ENCODE data around the gene AIF1L. TPM values are rescaled to one million over a fixed set of nuclear protein-coding genes. Genes with fewer than 3 reads are reported as not detected.

AIF1L gene
- total and polyA plus RNA-seq, 2 of the 4 experiments (the other 2 are of a cell fraction) = 0.18 to 0.19 TPM

- Histone ChIP-seq H2BK120ac (ENCODE audit: low read depth, low read length) (no peak overlapping the region), H3K23ac (ENCODE audit: low read depth, low read length) (no peak overlapping the region), H3K9me1 (ENCODE audit: insufficient read depth, low read length) (no peaks in the 10 kb centered on the region), H3K9ac (ENCODE audit: low read depth, low read length) (no peak overlapping the region), H2BK20ac (ENCODE audit: low read depth, low read length) (no peak overlapping the region), H4K91ac (ENCODE audit: insufficient read depth, low read depth, low read length) (no peak overlapping the region), H3K4me3 (ENCODE audit: insufficient read depth, low read depth, low read length) (no peak overlapping the region), H3K18ac (ENCODE audit: low read depth, low read length) (no peak overlapping the region), H3K4me2 (ENCODE audit: low read depth, low read length) (no peak overlapping the region), H4K8ac (ENCODE audit: low read depth in 2 of 2, low read length in 2 of 2) (no peak overlapping the region), H2AK9ac (replicated peaks; ENCODE audit: low read depth, low read length, poor library complexity) (no peak overlapping the region), H3K27me3 (ENCODE audit: control insufficient read depth, insufficient read depth, low read length) (no peaks in the 10 kb centered on the region), H4K5ac (ENCODE audit: low read depth, low read length) (no peak overlapping the region), H3K14ac (replicated peaks; ENCODE audit: low read depth, low read length) (no peak overlapping the region), H3K79me1 (ENCODE audit: low read depth in 1 of 2, low read length in 2 of 2) (peaks cover 15 to 24% of the 10 kb centered on the region in 2 experiments), H2AK5ac (ENCODE audit: low read depth, low read length) (no peak overlapping the region), H3K36me3 (ENCODE audit: control insufficient read depth, insufficient read depth, low read length) (peaks cover 19% of the 10 kb centered on the region), H3K27ac (ENCODE audit: insufficient read depth, low read length) (no peak overlapping the region), H3K9me3 (ENCODE audit: control insufficient read depth, insufficient read depth, low read length) (no peaks in the 10 kb centered on the region), H3K4me1 (ENCODE audit: control insufficient read depth, insufficient read depth, low read length) (no peaks in the 10 kb centered on the region), H2BK15ac (ENCODE audit: low read depth, low read length) (no peak overlapping the region), H3K56ac (ENCODE audit: extremely low read depth, insufficient read depth, low read length) (no peak overlapping the region), H2AFZ (replicated peaks; ENCODE audit: low read length, poor library complexity) (no peak overlapping the region), H3K4ac (ENCODE audit: low read depth, low read length) (no peak overlapping the region), H2BK5ac (ENCODE audit: low read depth, low read length, poor library complexity, severe bottlenecking) (no peak overlapping the region), H4K20me1 (ENCODE audit: insufficient read depth, low read length) (peaks cover 3% of the 10 kb centered on the region)
- 100% methylated on average over 1 of the region's 7 CpGs; no CpG with 5 or more reads in 1 of the 2 experiments for WGBS, 2 experiments (ENCODE audit: extremely low coverage in 2 of 2, insufficient read length in 1 of 2)
- in situ Hi-C loops (cut with MboI; ENCODE audit: low sequenced_read_pairs) (no loop called here), dilution Hi-C loops (cut with HindIII; ENCODE audit: low sequenced_read_pairs, unreplicated experiment) (no loop called here), intact Hi-C loops (cut with micrococcal nuclease) (loop anchor here (5.0 to 10.0 kb wide), 2 partner anchors 42 to 265 kb away; partner anchors contain the start of gene NUP214)
- TF ChIP-seq MAZ (IDR thresholded peaks at IDR 0.05; ENCODE audit: borderline replicate concordance, low read depth, low read length) (no peak), USF2 (IDR thresholded peaks at IDR 0.05; ENCODE audit: low read depth, low read length) (no peak), CHD1 (IDR thresholded peaks at IDR 0.05; ENCODE audit: low read depth, low read length) (no peak), MAFK (IDR thresholded peaks at IDR 0.05; ENCODE audit: low read depth, low read length) (no peak), NFE2L2 (IDR thresholded peaks at IDR 0.05; ENCODE audit: low read depth, low read length) (no peak), RAD21 (IDR thresholded peaks at IDR 0.05; ENCODE audit: low read length) (no peak), BHLHE40 (IDR thresholded peaks at IDR 0.05; ENCODE audit: low read depth, low read length) (no peak), RCOR1 (IDR thresholded peaks at IDR 0.05; ENCODE audit: insufficient replicate concordance, low read length) (no peak), CEBPB (IDR thresholded peaks at IDR 0.05; ENCODE audit: low read depth, low read length) (no peak), FOS (IDR thresholded peaks at IDR 0.05; ENCODE audit: low read depth, low read length) (no peak), POLR2A (IDR thresholded peaks at IDR 0.05; ENCODE audit: low read depth, low read length) (no peak), ELK1 (IDR thresholded peaks at IDR 0.05; ENCODE audit: borderline replicate concordance, low read depth, low read length) (no peak), MXI1 (IDR thresholded peaks at IDR 0.05; ENCODE audit: borderline replicate concordance, low read depth, low read length) (no peak), CTCF (conservative IDR thresholded peaks at IDR 0.05; ENCODE audit: low read depth, low read length) (no peak), SMC3 (IDR thresholded peaks at IDR 0.05; ENCODE audit: low read depth, low read length) (no peak), RFX5 (IDR thresholded peaks at IDR 0.05; ENCODE audit: low read depth, low read length) (no peak)
- ChIA-PET POLR2A (ENCODE audit: unreplicated experiment) (no interaction called here), CTCF (no interaction called here)
- ATAC-seq (ENCODE audit: low read depth) (no peak), DNase-seq (no peak)
- BruUV-seq (replicated peaks) = no TSS peak
These were observed 73.4 kb downstream of the AIF1L start for GRCh38 chr9:131169563-131170240.

Measured in IMR-90 (cell line).